Measurements from ENCODE around the gene NEIL3.

DNA sequence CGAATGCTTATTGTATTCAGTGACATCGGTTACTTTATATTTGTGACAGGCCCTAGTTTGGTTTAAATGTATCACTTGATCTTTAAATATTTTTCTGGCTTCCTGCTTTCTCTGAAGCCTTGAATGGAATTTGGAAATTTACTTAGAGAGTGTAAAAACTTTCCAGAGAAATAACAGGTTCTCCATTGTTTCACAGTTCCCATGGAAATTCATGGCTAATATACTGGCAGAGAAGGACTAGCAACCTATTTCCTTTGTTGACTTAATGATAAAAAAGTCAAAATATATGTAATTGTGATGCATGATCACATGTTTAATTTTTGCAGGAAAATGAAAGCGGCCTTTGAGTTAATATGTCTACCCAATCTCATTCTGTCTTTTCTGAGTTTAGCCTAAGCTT lies 13.2 kb downstream of the NEIL3 start:
- TF ChIP-seq POLR2AphosphoS5 (IDR thresholded peaks at IDR 0.05): no peak
- TF ChIP-seq CTCF (IDR thresholded peaks at IDR 0.05): no peak
